ENCODE results near the gene CFAP299.

Gene CFAP299

DNA sequence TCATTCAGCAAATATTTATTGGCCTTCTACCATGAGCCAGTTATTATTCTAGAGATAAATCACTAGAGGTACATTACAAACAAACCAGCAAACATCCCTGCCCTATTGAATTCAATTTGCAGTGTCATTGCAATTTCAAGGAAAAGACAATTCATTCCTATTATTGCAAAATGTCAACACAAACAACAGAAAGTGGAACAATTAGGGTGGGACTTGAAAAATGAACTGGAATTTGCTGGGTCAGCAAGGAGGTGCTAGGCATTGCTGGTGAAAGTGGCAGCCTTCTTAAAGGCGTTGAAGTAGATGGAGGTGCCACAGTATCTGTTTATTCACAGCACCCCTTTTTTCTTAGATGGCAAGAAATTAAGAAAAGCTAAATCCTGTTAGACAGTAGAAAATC is 470.9 kb downstream of the CFAP299 start:
- FAIRE-seq, result no peak
- no peak for DNase-seq (ENCODE audit: low spot score)

DNA sequence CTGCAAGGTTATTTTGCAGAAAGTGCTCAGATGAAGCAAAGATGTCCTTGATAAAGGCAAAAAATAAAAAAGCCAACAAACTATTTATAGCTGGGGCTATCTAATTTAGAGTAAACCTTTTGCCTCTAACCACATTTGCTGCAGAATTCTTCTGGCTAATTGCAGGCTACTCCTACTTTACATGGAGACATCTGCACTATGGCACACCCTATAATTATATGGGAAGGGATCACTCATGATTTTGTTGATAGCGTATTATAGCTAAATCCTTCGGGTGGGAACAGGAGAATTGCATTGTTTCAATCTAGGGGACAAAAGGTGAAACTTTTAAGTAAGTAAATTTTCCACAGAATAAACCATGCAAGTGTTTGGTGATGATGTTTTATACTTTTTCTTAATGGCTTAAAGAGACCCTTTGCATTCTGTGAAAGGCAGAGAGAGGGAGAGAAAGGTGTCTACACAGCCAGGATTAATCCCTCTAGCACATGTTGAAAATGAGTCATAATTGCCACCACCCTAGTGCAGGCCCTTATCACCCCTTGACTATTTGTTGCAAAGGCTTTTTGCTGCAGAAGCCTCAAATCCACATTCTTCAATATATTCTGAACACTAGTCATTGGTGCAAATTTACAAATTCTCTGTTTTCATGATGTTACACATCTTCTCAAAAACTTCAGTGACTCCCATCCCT is 473.7 kb downstream of the CFAP299 start:
- FAIRE-seq, result no peak
- DNase-seq (ENCODE audit: low spot score), result no peak

DNA sequence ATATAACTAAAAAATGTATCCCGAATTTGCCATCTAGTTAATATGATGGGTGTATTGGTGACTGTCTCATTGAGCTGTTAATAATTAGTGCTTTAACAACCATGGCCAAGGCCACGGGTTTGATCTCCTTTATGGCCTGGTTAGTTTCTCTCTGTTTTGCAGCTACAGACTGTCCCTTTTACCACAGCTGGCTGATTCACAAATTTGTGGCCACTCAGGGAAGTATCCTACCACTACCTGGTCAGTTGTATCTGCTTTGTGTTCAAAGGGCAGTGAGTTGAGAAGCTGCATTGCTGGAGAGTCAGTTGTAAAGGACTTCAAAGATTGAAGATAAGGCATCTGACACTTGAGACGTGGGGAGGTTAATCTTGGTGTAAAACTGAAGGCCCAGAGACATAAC is 475.9 kb downstream of the CFAP299 start:
- DNase-seq (ENCODE audit: low spot score), result no peak
- no peak for FAIRE-seq

DNA sequence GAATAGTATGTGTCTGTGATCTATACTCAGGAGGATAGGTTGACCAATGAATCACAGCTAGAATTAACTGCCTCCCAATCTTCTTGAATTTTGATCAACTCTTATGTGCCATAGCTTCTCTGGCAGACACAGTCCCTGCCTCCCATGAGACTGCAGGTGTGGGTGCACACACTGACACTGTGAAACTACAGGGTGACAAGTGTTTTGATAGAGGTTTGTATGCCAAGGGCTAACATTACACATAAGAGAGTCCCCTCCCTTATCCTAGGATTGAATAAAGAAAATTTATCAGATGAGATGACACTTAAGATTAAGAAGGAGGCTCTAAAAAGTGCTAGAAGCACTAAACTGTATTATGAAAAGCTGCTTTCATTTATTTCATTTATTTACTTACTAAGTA is 476.6 kb downstream of the CFAP299 start:
- no peak for FAIRE-seq

DNA sequence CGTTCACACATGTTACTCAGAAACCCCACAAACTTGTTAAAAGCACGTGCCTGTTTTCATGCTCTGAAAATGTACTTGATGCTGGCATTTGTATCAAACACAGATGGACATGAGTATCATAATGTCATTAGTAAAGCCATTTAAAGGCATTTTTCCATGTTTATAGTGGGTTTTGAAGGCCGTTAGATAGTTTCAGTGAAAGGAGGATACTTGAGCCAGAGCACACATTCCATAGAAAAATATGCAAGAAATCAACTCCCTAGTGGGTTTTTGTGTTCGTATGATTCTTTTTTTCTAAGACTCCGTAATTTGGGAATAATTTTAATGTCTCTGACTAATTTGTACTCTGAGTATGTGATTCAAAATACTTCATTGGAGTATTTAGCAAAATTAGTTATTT is 478.7 kb downstream of the CFAP299 start:
- no peak for FAIRE-seq
- DNase-seq (ENCODE audit: low spot score), result no peak

More for the DNA sequence above, 476.6 kb downstream of the CFAP299 start:
- DNase-seq (ENCODE audit: low spot score), result no peak

DNA sequence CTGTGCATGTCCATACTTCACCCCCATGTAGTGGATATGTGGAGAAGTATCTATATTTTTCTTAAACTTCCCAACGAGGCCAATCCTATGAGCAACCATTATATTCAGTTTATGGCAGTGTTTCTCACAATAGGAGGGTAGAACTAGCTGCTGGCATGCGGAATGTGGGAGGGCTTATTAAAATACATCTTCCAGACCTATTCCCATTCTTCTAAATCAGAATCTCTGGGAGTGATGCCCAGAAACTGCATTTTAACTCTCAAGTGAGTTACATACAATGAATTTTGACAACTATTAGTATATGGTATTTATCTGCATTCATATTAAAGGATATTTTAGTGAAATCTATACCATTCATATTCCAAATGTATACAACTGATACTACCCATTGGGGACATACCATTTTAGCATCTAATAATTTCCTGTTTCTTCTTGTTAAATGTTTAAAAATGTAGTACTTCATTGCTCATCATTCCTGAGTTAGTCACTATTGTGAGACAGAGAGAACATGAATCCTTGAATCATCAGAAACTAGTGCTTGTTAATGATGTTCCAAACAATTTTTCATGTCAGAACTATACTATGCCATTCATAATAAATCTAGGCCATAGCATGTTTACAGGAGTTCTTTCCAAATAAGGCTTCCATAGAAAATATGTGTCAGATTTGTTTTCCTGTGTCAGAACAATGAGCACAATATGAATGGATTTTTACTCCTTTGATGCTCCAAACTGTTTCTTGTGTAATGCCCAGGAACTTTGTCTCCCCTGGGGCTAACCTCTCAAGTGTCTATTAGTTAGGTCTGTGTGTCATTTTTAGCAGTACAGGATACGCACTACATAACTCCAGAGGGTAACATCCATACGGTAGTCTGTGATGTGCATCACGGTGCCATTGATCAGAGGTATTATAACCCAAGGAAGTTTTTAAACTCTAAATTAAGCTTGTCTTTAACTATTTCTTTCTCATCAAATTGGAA is 496.1 kb downstream of the CFAP299 start:
- DNase-seq (ENCODE audit: low spot score), result no peak

DNA sequence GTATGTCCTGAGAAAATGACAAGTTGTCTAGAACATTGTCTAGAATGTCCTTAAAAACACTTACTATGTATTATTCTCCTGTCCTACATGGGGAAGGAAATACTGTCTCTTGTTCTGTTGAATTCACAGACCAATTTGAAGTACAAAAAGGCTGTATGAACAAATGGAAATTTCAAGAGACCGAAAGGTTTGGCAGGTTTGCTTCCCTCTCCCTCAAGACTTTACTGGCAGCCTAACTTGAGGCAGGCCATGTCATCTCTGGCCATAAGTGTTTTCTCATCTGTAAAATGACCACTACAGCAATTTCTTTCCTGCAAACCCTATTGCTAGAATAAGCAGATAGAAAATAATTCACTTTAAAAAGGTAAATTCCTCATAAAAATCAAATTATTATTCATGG is 503.8 kb downstream of the CFAP299 start:
- FAIRE-seq (no peak), DNase-seq (ENCODE audit: low spot score) (no peak)

More for the DNA sequence above, 496.1 kb downstream of the CFAP299 start:
- no peak for FAIRE-seq

DNA sequence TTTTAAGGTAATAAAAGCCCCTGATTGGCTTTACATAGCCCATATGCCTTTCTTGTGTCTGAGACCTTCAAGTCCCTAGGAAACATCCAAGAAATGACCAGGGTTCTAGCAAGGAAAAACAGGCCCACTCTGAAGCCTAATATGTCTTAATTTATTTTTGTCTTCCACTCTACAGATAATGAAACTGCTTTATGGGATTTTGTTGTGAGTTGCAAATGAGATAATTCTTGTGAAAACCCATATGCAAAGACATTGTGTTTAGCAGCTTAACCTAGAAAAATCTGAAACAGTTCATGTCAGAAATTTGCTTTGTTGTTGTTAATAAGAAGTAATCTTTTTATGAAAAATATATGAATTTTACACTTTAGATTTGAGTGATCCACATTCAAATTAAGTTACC is 504.3 kb downstream of the CFAP299 start:
- no peak for DNase-seq (ENCODE audit: low spot score)
- FAIRE-seq, result no peak

DNA sequence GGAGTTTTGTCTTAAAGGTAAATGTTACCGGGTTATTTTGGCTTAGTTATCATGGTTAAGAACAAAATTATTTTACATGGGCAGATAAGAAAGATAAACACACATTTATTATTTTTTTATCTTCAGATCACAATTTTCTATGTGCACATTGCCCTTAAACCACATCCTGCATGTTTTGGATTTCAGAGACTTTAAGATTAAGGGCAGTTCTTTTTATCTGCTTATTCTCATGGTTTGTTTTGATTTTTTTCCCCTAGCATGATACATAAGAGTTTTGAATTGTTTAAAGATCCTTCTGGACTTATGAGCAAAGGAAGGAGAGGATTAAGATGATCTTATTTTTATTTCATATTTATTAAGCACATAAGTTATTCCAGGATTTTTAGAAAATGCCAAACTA is 504.9 kb downstream of the CFAP299 start:
- no peak for DNase-seq (ENCODE audit: low spot score)
- FAIRE-seq, result no peak

DNA sequence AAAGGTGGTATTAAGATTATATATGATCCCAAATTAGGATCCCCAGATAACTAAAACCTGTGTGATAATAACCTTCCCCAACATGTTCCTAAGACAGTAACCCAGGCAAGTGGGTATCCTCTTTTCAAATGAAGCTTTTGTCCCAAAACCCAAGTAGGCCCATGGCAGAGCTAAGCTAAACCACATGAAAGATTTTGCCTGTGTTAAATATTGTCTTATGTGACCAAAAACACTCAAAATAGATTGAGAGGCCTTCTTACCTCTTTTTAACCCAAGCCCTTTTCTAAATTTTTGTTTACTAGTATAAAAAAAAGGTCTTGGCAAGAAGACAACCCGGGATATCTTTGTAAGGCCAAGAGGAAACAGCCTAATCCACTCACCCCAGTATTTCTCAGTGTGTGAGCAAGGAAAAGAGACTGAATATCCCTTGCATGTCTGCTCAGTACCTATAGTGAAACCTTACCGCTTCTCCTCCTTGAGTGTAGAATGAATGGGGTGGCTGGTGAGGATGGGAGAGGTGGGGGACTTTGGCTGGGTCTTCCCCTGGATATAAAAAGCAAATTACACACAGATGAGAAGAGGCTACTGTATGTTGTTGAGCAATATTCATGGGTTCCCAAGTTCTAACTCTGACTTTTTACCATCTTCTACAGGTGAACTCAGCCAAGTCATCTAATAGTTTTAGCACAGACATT is 506.2 kb downstream of the CFAP299 start:
- no peak for FAIRE-seq
- DNase-seq (ENCODE audit: low spot score), result no peak

DNA sequence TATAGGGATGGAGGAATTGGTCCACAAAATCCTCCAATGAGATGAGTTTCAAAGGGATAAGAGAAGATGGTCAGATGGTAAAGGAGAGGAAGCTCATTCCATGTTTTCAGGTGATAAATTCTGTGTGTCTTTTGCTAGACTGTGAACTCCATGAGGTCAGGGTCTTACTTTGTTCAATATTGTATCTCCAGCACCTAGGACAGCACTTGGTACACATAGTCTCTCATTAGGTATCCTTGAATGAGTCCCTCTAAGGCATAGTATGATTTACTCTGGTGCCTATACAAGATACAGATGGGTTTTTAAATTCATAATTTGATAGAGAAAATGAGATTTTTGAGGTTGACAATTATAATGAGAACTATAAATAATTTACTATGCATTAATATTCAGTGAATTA is 510.7 kb downstream of the CFAP299 start:
- DNase-seq (ENCODE audit: low spot score), result no peak
- FAIRE-seq, result no peak

DNA sequence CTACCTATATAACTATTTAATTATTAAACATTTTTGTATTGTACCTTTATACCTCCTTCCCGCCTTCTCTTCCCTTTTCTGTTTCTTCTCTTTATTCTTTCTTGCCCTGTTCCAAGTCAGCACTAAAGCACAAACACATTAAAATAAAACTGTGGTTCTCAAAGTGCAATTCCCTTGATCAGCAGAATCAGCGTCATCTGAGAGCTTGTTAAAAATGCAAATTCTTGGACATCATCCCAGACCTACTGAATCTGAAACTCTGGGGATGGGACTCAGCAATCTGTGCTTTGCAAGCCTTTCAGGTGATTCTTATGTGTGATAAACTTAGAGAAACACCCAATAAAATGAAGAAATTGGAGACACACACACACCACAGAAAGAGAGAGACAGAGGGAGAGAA is 516.5 kb downstream of the CFAP299 start:
- no peak for DNase-seq (ENCODE audit: low spot score)
- FAIRE-seq, result no peak

DNA sequence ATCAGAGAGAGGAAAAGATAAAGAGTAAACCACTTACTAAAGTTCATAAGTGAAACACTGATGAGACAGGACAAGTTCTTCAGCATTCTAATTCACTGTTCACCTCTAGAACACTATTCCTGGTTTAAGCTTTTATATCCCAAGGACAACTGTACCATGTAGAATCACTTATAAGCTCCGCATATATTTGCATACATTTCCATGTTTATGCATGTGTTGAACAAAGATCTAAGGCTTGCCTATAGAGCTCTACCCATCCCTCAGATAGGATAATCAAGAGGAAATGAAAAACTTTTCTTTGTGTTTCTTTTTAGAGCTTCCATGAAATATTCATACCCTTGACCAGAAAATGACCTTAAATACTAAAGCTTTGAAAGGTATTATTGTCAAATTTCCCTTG is 538.0 kb downstream of the CFAP299 start:
- DNase-seq (ENCODE audit: low spot score) (no peak), FAIRE-seq (no peak)

DNA sequence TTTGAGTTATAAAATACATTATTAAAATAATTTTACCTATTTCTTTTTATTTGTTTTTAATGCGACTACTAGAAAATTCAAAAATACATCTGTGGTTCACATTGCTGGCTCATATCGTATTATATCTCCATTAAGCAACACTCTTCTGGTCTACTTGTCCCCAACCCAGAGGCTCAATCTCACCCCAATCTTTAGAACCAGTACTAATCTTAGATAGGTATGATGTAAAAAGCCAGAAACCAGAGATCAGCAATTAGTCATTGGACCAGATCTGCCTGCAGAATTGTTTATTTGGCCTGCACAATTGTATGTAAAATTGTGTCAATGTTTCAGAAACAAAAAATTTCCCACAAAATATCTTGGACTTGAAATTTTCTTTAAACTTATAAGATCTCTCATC is 539.4 kb downstream of the CFAP299 start:
- DNase-seq (ENCODE audit: low spot score), result no peak
- no peak for FAIRE-seq

DNA sequence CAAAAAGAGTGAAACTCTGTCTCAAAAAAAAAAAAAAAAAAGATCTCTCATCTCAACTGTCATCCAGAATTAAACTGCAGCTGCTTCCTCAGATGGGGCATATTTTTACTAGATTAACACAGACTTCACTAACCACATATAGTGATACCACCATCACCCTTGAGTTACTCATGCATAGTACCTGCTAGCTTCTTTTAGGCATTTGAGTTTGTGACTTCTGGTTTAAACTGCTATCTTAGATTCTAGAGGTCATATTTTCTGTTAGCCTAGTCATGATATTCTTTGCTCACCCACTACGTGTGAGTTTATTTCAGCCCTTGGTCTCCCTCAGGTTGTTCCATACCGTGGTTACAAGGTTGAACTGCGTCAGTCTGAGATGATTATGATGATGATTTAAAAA is 540.1 kb downstream of the CFAP299 start:
- no peak for DNase-seq (ENCODE audit: low spot score)

DNA sequence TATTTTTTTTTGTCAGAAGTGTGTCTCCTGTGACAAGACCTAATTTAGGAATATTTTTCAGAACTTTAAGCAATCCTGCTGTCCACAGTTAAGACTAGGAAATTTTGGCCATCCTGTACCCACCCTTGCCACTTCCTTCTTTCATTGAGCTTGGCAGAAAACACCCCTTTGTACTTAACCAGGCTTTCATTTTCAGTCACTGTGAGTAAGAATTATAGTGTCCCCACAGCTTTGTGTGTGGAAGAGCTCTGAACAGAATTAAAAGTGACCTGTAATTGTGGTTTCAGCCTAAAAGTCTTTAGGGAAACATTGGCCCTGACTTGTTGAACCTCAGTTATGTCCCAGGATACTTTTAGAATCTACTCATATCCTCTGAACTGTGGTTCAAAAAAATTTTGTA is 541.3 kb downstream of the CFAP299 start:
- FAIRE-seq (no peak), DNase-seq (ENCODE audit: low spot score) (no peak)

More for the DNA sequence above, 540.1 kb downstream of the CFAP299 start:
- no peak for FAIRE-seq

DNA sequence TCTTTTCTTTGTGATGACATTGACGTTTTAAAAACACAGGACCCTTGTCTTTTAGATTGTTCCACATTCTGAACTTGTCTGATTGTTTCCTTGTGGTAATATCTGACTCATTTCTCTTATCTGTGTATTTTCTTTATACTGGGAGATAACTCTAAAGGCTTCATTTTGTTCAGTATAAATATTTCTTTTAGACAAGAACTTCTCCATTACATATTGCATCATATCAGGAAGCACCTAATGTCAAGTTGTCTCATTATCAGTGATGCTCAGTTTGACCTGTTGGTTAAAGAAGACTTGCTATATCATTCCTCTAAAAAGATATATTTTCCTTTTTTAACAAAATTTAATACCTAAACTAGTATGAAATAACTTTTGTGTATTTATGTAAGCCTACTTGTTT is 542.7 kb downstream of the CFAP299 start:
- no peak for DNase-seq (ENCODE audit: low spot score)
- FAIRE-seq, result no peak

DNA sequence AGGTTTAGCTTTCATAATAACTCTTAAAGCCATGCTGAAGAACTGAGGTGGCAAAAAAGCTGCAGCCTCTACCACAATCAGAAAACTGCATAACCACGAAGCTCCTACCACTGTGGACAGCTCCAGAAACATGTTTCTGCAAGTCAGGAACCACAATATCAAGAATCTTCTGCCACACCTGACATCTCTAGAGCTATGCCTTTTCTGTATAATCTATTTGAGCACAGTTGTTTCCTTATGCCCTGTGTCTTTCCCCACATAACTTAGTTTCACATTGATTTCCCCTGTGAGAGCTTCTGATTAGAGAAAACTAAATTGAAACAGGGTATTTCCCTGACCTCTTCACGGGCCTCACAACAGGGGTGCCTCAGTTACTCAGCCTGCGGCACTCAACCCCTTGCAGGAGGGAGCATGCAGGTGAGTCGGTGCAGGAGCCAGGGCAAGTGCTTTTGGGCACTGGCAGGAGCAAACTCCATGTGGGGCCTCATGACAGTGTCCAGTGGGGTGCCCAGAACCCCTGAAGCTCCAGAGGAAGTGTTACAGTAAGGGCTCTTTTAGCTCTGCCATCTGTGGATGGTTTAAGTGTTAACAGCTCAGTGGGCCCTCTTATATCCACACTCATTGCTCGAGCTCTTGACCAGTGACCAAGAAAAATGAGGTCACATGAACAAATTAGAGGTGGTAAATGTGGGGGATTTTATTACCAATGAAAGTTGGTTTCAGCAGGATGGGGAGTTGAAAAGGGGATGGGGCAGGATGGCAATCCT is 562.2 kb downstream of the CFAP299 start:
- DNase-seq (ENCODE audit: low spot score) (no peak), FAIRE-seq (no peak)

DNA sequence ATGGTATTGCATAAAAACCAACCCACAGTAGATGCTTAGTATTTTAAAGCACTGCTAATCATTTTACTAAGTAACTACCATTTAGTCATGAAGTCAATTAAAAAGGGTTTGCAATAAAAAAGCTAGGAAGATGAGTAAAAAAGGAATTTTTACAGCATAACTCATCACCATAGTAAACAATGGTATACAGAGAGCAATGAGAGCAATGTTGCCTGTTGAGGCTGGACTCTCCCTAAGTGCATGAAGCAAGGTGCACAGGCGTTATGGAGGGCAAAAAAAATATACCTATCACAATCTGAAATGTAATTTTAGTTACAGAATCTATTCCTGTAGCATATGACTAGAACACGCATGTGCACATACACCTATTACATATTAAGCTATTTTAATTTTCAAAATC is 565.4 kb downstream of the CFAP299 start:
- no peak for DNase-seq (ENCODE audit: low spot score)
- FAIRE-seq, result no peak

DNA sequence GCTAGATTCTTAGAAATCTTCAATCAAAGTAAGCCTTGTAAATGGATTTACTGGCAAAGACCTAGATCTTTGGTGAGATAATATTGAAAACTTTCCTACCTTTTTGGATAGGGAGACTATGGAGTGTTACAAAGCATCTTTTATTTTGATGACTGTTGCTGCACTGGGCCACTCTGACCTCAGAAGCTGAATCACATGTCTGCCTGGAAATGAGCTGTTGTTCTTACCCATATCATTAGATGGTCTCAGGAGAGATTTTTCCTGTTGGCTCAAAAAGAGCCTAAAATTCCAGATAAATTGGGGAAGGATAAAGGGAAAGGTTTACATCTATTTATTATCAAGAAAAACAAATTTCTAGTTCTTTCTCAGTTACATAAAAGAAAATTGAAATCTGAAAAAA is 567.5 kb downstream of the CFAP299 start:
- no peak for FAIRE-seq

DNA sequence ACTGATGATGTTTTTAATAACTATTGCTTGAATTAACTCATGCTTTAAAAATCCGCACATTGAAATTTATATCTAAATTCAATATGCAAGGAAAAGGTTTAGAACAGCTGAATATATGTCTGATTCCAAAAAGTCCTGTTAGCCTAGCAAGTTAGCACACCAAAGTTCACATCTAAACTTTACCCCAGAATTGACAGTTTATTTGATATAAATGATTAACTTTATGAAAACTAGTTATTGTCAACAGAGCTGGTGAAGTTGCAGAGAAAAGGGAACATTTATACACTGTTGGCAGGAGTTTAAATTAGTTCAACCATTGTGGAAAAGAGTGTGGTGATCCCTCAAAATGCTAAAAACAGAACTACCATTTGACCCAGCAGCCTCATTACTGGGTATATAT is 574.4 kb downstream of the CFAP299 start:
- FAIRE-seq (no peak), DNase-seq (ENCODE audit: low spot score) (no peak)

More for the DNA sequence above, 567.5 kb downstream of the CFAP299 start:
- DNase-seq (ENCODE audit: low spot score), result no peak
